GM21528 (cell line): ENCODE data around the gene EVI5L.
A peak's percentile ranks its signal among the peaks of the same experiment; 100 is the strongest.
"Not testable (repeated sequence)": the region's sequence is repeated elsewhere in the genome, so short reads cannot be mapped to it uniquely, and the experiment has no call there.

ENCODE experiments used
- ATAC-seq: cut with Tn5 transposase; IDR thresholded peaks from one replicate; pipeline ENCODE4 v1.9.1; 2021; ENCODE audit warnings: mild to moderate bottlenecking, moderate library complexity; ENCODE audit not compliant: unreplicated experiment, low FRiP score

EVI5L gene

GRCh38 chr19:7829561-7830271 lies at the start of gene EVI5L:
Gene EVI5L (plus strand): TSS chr19:7830218. CDS start chr19:7846543, 16,325 bp downstream.
- ATAC-seq: peak; percentile 90

DNA sequence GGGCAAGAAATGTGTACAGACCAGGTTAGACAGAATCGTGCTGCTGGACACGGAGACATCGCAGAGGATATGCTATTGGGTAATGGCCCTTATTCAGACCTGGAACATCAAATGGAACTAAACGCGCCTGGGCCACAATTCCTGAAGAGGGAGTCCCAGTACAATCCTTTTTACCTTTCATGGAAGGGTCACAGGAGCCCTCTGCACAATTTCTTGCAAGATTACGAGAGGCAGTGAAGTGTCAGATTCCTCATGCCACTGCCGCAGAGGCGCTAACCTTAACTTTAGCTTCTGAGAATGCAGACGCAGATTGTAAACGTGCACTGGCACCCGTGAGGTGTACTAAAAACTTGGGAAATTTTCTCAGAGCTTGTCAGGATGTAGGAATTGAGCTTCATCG lies 48.9 kb upstream of the EVI5L start:
- no peak for ATAC-seq

DNA sequence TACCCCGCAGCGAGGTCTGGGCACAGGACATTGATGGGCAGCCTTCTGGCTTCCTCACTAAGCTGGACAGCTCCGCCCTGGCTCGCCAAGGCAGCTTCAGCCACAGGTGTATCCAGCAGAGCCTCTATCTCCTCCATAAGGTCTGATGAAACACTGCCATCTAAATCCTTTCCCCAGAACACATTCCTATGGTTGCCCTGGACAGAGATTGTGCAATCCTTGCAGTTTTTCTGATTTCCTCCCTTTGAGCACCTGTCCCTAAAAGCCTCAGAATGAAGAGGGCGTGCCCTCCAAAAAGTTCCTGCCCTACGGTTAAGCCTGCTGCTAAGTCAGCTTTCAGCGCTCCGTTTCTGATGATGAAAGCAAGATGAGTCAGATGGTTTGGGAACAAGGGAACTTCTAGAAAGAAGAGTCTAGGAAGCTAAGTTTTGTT lies 46.0 kb upstream of the EVI5L start:
- no peak for ATAC-seq

GRCh38 chr19:7784856-7785255 lies 45.2 kb upstream of the EVI5L start:
- ATAC-seq: no peak

DNA sequence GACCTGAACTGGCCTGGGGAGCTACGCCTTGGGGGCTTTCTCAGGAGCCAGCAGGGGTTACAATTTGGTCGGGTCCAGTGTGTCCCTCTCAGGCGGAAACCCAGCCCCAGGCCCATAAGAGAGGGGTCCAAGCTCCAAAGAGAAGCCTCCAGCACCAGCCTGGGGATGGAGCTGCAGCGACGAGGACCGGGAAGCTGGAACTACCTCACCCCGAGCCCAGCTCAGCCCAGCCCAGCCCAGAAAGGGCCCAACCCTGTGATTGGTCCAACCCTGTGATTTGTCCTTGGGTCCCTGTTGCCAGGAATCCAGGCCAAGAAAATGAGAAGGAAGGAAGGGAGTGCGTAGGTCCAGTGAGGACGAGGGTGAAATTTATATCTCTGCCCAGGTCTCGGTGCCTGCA lies 42.9 kb upstream of the EVI5L start:
- no peak for ATAC-seq

- no peak for ATAC-seq
Measured at GRCh38 chr19:7787602-7788177, 42.3 kb upstream of the EVI5L start.

- ATAC-seq: no peak
Measured at GRCh38 chr19:7788178-7788932, 41.7 kb upstream of the EVI5L start.

DNA sequence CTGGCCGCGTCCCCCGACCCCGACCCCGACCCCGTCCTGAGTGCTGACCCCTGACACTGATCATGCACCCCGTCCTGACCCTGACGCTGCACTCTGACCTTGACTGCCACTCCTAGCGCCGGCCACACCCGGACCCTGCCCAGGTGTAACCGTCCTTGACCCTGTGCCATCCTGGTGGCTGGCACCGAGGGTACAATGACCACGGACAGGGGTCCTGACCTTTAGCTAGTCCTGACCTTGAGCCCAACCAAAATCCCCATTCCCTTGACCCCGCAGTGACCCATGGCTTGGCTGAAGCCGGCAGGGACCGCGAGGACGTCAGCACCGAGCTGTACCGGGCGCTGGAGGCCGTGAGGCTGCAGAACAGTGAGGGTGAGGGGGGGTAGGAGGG lies 41.1 kb upstream of the EVI5L start:
- no peak for ATAC-seq

DNA sequence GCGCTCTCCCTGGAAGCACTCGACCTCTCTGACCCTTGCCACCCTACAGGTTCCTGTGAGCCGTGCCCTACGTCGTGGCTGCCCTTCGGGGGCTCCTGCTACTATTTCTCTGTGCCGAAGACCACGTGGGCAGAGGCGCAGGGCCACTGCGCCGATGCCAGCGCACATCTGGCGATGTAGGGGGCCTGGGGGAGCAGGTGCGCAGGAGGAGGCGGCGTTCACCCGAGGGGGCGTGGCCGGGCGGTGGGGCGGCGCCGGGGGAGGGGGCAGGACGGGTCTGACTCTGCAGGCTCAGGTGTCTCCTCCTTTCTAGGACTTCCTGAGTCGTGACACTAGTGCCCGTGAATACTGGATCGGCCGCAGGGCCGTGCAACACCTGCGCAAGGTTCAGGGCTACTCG lies 40.6 kb upstream of the EVI5L start:
- no peak for ATAC-seq

- ATAC-seq: no peak
Measured at GRCh38 chr19:7790416-7790815, 39.6 kb upstream of the EVI5L start.

DNA sequence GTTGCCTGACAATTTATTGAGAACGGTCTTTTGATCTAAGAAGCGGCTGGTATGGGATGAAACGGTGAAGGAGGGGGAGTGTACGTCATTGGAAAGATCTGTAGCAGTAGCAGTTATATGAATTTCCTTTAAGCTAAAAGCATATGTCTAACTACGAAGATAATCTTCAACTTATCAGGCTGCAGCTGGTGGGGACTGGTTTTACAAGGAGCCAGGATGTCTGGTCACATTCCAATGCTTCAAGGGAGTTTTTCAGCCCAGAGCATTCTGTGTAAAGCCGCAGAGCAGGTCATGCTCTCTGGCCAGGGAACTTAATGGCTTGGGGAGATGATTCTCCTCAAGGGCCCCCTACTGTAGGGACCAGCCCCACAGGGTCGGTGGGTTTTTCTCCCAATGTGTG lies 37.7 kb upstream of the EVI5L start:
- no peak for ATAC-seq

- not testable (repeated sequence) for ATAC-seq
Measured at GRCh38 chr19:7792701-7793100, 37.3 kb upstream of the EVI5L start.

DNA sequence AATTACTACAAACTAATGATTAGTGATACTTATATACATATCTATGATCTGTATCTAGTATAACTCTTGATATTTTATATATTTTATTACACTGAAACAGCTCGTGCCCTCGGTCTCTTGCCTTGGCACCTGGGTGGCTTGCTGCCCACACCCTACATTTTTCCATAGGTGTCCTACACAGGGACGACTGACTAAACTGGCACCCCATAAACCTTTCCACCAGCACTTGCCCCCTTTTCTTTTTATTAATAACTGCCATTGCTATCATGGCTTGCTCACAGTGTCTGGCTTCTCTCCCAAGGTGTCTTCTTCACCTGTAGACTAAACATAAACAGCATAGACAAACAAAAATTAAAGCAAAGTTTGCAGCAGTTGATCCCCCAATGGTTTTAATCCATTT lies 36.5 kb upstream of the EVI5L start:
- ATAC-seq: no peak

DNA sequence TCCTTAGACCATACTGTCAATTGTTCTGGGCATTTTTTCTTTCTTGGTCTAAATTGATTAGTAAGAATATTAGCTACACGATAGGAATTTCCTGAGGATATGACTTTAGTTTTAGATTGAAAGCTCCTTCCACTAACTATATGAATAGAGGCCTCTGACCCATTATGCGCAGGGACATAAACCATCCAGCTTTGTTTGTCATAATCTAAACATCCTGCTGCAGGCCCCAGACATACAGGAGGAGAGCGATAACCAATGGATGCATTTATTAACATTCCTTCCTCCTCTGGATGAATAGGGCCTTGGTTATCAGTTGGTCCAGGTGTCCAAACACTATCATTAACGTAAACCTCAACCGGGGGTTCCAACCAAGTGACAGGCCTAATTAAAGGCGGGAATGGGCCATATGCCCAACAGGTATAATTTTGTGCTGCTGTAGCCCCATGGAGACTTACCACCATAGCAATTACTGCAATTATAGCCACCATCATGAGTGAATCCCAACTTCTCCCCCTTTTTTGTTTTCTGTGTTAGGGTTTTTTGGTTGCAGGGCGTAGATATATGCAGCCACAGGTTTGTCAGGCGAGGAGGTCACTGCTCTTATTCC lies 34.4 kb upstream of the EVI5L start:
- no peak for ATAC-seq

- ATAC-seq: no peak
Measured at GRCh38 chr19:7799640-7800355, 30.2 kb upstream of the EVI5L start.

GRCh38 chr19:7801020-7801570 lies 28.9 kb upstream of the EVI5L start:
- ATAC-seq: no peak

DNA sequence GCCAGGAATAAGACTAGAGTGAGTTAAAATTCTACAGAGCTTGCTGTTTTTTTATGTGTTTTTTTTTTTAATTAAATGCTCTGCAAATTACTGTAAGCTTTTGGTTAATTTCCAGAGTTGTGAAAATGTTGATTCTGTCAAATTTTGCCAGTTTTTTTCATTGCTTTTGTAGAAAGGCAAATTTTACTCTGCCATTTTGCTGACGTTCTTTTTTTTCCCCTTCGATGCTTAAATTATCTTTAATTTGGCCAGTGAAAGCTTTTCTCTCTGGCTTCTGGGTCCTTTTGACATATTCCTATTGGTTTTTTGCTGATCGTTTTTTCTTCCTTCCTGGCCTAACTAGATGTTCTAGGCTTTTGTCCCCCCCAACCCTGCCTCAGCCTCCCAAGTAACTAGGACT lies 23.8 kb upstream of the EVI5L start:
- ATAC-seq: no peak

DNA sequence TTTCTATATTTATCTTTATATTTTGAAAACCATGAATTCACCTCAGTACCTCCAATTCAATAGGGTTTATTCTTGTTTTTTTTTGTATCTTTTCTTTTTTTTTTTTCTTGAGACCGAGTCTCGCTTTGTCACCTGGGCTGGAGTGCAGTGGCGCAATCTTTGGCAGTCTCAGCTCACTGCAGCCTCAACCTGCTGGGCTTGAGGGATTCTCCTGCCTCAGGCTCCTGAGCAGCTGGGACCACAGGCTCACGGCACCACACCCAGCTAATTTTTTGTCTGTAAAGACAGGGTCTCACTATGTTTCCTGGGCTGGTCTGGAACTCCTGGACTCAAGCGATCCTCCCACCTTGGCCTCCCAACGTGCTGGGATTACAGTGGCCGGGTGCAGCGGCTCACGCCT lies 23.1 kb upstream of the EVI5L start:
- ATAC-seq: no peak

- ATAC-seq: no peak
Measured at GRCh38 chr19:7808108-7808507, 21.9 kb upstream of the EVI5L start.

DNA sequence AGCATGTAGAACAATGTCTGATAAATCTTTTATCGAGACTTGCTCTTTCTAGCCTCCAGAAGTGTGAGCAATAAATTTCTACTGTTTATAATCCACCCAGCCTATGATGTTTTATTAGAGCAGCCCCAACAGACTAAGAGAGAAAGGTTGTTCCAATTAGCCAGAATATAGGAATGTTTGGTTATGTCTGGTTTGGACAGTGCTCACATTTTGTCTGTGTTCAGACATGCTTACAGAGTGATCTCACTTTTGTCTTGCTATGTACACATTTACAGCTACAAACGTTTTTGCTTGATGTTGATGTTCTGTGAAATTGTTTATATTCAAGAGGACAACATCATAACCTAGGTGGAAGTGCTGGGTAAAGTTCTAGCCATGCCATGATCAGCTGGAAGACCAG lies 18.0 kb upstream of the EVI5L start:
- ATAC-seq: no peak
